C4-2B (cell line): ENCODE measurements around the gene PPP1R12B.

Experiments
- CTCF ChIP-seq: fragments of 450-650 bp; conservative IDR thresholded peaks from 2 replicates; pipeline ENCODE4 v1.5.1; 2017; ENCODE audit warnings: mild to moderate bottlenecking
- ZFX ChIP-seq: fragments of 450-650 bp; IDR thresholded peaks from 2 replicates; pipeline ENCODE4 v1.6.1; 2017

- TF ChIP-seq CTCF (no peak), ZFX (no peak)
These were observed 114.0 kb downstream of the PPP1R12B start for GRCh38 chr1:202462342-202463076.
